ENCODE data around the gene CSRP1.
A peak's percentile ranks its signal among the peaks of the same experiment; 100 is the strongest.
"Not testable (repeated sequence)": the region's sequence is repeated elsewhere in the genome, so short reads cannot be mapped to it uniquely, and the experiment has no call there.

Gene CSRP1

GRCh38 chr1:201496296-201496690 is 10.6 kb downstream of the CSRP1 start:
- no peak for DNase-seq

DNA sequence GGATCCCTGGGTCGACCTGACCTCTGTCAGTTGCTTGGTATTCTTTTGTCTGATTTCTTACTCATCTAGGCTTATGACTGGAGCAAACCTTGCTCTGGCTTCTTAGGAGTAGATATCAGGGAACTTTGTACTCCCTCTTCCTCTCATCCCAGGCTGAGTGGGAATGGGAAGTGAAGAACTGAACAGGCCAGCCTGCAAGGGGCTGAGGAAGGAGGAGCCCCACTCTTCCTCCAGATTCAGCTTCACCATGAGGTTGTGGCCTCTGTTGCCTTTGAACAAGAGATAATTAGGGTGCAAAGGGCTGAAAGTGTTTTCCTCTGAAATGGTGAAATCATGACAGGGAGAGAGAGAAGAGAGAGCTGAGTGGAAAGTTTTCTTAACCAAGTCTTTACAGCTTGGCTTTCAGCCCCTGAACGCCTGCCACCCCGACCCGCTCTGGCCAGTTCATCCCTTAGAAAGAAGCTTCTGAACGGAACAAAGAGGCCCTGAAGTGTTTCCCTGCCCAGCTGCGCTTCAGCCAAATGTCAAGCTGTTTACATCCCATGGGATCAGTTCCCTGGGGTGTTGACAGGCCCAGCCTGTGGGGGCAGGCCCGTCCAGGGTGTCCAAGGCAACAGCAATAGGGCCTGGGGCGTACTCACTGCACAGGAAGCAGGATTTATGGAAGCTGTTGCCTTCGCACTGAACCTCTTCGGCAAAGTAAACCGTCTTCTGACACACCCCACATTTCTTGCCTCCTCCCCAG is 11.2 kb downstream of the CSRP1 start:
- peak; percentile 37 for DNase-seq

DNA sequence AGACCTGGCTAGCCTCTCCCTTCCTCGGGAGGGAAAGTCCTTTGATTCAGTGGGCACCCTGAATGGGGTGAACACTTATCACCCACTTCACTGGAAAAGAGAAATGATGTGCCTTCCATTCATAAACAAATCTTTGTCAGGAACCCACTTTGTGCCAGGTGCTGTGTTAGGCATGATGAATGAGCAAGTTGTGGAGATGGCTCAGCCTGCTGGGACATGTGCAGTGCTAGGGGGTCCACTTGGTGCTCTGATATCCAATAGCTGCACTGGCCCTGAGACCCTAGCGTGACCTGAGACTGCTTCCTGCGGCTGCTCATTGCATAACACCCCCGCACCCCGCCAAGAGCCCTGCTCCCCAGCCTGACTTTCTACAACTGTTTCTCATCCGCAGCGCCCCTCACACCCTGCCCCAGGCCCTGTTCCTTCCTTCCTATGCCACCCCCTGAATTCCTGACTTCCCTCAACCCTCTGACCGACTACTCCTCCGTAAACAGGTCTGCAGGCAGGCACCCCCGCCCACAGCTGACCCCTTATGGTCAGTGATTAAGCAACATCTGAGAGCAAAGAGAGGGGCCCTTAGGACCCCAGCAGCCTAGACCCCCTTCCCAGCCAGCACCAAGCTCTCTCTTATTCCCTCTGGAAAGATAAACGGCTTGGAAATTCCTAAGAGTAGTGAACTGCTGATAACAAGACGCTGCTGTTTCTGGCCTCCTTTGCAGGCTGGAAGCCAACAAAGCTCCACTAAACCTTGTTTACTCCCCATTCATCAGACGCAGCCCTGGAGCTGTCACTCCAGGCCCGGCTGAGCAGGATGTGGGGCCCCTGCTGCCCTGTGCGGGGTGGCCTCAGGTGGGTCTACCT is 12.9 kb downstream of the CSRP1 start:
- no peak for DNase-seq

GRCh38 chr1:201493026-201493656 is 13.8 kb downstream of the CSRP1 start:
- not testable (repeated sequence) for DNase-seq

GRCh38 chr1:201491896-201492511 is 14.9 kb downstream of the CSRP1 start:
- no peak for DNase-seq

DNA sequence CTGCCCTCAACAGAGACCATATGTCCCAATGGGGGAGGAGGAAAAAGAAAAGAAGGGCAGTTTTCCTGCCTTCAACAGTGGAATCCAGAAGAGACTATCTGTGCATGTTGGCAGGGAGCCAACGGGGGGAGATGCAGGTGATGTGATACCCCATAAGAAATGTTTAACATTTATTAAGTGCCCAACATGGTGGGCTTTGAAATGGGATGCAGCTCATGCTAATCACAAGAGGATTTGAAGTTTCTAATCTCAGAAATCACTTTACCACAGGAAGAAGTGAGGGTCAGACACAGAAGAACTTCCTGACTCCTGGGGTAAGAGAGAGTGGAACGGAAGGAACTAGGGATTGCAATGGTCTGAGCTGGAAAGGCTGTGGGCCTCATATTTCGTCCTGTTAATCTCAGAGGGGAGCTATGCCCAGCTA is 16.2 kb downstream of the CSRP1 start:
- DNase-seq: no peak

DNA sequence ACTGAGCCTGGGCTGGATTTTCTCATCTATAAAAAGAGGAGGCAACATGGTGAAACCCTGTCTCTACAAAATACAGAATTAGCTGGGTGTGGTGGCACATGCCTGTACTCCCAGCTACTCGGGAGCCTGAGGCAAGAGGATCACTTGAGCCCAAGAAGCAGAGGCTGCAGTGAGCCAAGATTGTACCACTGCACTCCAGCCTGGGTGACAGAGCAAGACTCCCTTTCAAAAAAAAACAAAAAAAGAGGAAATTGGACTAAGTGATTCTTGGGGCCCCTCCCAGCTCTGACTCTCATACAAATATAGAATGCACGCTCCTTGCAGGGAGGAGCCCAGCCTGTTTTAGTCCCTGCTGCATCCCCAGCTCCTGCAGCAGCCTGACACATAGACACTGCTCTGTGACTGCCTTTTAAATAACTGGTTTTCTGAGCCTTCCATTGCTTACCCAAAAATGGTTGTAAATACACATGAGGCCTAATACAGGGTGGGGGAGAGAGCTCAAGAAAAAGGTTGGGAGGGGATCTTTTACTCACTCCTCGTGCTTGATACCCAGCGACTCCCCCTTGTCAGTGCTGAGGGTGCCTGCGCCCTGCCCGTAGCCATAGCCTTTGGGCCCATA is 17.2 kb downstream of the CSRP1 start:
- DNase-seq: no peak

- no peak for DNase-seq
Observed at GRCh38 chr1:201488830-201489589, 17.9 kb downstream of the CSRP1 start.

GRCh38 chr1:201487742-201488141 is 19.2 kb downstream of the CSRP1 start:
- no peak for DNase-seq

GRCh38 chr1:201486187-201486586 is 20.7 kb downstream of the CSRP1 start:
- no peak for DNase-seq

DNA sequence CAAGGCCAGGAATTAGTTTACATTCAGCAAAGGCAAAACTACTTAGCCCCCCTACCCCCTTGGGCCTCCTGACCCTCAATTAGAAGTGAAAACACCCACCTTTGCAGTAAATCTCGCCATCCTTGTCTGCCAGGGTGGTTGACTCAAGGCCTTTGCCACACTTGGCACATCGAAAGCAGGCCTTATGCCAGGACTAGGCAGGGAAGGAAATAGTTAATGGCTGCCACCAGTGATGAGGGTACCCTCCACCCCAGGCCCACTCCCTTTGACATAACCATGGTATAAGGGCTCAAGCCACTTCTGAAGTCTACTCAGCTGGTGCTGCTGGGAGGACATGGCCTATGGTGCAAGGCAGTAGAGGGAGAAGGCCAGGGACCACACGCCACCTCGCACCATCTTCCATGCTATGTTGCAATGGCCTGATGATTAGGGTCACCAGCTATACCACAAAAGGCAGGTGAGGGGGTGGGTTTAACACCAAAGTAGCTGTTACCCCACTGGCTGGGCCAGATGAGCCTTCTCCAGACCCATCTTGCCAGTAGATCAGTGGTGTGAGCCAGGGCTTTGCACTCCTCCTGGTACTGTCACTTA is 21.6 kb downstream of the CSRP1 start:
- no peak for DNase-seq

DNA sequence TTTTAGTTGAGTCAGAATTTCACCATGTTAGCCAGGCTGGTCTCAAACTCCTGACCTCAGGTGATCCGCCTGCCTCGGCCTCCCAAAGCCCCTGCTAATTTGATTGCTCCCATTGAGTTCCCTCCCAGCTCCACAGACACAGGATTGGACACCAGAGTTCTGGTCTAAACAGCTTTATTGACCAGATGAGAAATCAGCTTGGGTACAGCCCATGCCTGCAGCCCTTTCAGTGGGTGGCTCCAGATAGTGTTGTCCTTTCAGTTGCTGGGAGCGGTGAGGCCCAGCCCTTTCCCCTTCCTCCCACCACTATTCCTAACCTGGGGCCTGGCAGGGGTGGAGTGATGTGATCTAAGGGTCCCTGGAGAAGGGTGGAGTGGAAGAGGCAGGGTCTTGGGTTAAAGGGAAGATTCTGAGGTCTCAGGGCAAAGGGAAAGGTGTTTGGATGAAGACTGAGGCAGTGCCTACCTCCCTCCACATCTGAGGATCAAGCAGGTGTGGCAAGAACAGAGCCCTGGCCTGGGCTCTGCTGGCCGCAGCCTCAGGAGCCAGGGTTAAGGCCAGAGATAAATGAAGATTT is 23.5 kb downstream of the CSRP1 start:
- DNase-seq: no peak

DNA sequence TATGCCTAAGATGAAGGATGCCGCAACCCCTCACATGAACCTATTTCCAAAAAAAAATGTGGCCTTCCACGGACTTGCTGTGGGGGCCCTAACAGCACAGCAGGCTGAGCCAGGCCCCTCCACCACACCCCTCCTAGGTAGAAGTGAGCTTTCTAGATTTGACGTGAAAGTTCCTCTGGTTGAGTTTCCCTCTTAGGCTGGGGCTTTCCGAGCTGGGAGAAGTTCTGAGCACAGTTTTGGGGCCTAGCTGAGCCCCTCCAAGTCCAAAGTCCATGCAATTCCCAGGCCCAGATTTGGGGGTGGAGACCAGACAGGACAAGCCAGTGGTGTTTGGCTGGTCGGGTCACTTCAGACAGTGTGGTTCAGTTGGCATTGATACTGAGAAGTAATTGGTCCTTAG is 24.2 kb downstream of the CSRP1 start:
- DNase-seq: no peak

GRCh38 chr1:201481761-201482493 is 25.0 kb downstream of the CSRP1 start:
- peak; percentile 62 for DNase-seq

- no peak for DNase-seq
Observed at GRCh38 chr1:201481004-201481380, 25.9 kb downstream of the CSRP1 start.

DNA sequence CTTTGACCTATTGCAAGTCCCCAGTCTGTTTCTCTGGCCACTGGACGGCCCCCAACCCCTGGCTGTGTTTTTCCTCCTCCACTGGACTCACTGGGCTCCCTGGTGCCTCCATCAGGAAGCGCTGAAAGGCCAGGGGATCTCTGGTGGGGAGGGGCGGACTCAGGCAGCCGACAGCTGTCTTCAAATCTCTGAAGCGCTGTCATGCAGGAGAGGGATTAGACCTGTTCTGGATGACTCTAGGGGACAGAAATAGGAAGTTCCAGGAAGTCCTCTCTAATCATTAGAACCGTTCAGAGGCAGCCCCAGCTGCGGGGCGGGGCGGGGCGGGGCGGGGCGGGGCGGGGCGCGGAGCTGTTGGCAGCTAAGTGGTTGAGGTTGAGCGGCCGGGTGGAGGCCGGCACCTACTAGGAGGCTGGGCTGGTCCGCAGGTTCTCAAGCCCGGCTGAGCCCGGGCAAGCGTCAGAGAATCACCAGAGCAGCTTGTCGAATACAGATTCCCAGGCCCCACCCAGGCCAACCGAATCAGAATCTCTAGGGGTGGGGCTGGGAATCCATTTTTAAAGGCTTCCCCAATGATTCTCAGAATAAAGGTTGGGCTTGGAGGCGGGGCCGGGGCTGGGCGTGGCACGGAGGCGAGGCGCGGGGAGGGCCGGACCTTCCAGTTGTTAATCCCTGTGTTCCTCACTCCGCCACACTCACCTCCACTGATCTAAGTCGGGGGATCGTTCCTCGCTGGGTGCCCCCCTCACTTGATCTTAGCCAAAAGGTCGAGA is 26.5 kb downstream of the CSRP1 start:
- DNase-seq: peak; percentile 75

- DNase-seq: no peak
Observed at GRCh38 chr1:201479201-201479730, 27.7 kb downstream of the CSRP1 start.

GRCh38 chr1:201478666-201479065 is 28.3 kb downstream of the CSRP1 start:
- DNase-seq: not testable (repeated sequence)

GRCh38 chr1:201476670-201477344 is 30.1 kb downstream of the CSRP1 start:
- DNase-seq: no peak

Measured in NCI-H2171 treated with DMSO at 0.1 percent for 48 hours (cell line).